HG03196 (cell line): Measurements from ENCODE around the gene CACNA2D2.

Source experiments
- ATAC-seq: cut with Tn5 transposase; IDR thresholded peaks from one replicate; pipeline ENCODE4 v1.9.1; 2021; ENCODE audit not compliant: unreplicated experiment

CACNA2D2 gene

DNA sequence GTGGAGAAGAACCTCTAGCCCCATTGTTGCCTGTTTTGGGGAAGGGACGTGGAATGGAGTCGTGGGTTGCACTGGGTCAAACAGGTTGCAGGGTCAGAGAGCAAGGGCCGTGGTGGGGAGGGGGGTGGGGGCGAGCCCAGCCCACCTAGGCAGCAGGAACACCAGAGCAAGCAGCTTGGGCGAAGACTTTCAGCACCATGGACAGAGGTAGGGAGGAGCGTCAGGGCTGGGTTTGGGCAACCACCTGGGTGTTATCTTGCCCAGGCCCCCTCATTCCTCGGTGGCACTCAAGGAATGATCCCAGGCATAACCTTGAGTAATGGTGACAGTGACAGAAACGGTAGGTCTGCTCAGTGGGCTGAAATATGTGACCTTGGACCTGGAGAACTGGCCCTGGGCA, 98.2 kb downstream of the CACNA2D2 start:
- ATAC-seq, result no peak

DNA sequence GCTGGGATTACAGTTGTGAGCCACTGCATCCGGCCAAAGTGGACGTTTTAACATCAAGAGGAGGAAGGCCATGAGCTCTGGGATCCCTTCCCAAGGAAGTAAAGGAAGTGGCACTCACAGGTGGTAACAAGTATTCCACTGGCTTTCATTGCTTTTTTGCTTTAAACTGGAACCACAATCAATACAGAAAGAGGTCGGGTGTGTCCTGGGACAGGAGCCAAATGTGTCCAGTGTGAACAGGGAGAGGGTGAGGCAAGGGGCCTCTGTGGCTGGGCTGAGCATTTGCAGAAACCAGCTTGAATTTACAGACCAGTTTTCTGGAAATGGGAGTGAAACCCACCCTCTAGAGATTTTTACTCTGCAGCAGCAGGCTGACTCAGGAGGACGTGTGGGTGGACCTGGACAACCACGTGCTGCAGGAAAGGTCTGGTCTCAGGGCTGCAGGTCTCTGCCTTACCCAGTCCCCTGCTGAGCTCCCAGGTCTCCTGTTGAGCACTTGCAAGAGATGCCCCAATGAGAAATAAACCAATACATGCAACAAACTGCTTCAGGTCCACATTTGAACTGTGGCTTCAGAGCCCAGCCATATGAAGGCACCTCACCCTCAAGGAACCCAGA, 101.3 kb downstream of the CACNA2D2 start:
- ATAC-seq, result no peak

DNA sequence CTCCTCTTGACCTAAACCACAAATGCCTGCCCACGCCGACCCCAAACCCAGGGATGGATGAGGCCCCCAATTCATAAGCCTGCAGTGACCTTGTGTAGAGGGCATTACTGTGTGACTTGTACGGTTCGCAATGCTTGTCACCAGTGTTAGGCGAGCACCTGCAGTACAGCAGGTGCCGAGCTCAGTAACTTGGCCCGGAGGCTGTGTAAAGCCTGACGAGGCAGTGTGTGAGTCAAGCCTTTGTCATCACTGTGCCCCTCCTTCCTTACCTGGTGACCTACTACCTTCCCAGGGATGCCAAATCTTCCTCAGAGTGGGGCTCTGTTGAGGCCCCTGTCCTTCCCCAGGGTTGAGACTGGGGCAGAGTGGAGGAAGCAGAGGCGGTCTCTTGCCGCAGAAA, 106.9 kb downstream of the CACNA2D2 start:
- ATAC-seq, result no peak

DNA sequence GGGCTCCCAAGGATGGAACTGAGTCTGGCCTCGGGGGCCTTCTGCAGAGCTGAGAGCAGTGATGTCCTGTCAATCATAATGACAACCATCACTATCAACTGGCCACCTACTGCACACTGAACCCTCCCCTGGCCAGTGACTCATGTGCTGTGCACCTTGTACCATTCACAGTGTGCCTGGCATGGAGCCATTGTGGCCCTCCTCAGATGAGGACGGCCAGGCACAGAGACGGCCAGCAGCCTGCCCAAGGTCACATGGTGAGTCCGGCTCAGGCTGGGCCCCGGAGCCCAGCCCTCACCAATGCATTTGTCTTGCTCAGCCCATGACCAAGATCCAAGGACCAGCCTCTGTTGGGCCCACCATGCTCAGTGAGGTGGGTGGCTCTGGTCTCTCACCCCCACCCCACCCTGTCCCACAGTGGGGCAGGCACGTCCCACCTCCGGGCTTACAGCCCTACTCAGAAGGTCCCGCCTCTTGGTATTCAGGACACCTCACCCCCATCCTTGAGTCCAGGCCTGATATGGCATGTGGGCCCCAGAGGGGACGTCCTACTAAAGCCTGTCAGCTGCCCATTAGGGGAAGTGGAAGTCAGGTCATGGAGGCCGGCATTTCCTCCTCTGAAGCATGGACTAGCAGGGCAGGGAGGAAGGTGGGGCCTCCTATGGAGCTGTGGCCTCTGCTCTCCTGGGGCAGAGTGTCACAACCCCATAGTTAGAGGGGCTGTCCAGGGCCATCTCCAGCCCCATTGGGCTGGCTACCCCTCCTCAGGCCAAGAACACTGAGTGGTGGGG, 108.2 kb downstream of the CACNA2D2 start:
- no peak for ATAC-seq

DNA sequence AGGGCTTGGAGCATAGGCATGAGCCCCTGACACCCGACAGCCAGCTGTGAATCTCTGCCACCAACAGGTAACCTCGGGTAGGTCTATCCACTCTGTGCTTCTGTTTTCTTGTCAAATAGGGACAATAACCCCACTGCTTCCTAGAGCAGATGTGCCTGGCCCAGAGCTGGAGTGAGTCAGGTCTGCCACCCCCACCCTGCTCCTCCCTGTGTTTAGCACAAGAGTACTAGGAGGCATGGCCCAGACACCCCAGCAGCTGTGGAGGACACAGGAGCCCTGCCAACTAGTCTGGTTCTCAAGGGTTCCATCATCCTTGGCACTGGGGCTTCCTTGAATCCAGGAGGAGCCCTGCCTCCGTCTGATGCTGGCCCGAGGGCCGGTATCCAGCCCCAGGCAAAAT, 110.4 kb downstream of the CACNA2D2 start:
- ATAC-seq, result no peak

DNA sequence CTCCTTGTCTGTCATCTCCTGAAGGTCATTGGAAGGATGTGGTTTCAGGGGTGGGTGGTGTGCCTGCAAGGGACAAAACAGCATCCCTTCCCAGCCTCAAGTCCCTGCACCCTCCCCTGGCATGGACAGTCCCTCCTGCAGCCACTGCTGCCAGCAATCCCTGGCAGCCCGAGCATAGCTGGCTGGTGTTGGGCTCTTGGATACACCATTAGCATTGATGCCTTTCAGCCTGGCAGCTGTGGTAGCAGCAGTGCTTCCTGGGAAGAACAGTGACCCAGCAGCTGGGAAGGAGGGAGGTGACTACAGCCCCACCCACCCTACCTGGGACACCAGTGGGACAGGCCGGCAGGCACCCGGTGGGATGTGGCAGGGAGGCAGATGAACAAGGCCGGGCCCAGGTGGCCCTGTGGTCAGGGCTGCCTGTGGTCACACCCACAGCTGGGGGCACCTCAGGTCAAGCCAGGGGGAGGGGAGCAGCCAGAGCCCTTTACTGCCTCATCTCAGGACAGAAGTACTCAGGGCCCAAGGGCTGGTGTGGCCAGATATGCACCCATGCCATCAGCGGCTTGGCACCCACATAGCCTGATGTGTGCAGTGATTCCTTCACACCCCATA, 111.2 kb downstream of the CACNA2D2 start:
- no peak for ATAC-seq

- no peak for ATAC-seq
Measured at GRCh38 chr3:50390508-50391224, 112.8 kb downstream of the CACNA2D2 start.

GRCh38 chr3:50389414-50389767, 114.0 kb downstream of the CACNA2D2 start:
- no peak for ATAC-seq

DNA sequence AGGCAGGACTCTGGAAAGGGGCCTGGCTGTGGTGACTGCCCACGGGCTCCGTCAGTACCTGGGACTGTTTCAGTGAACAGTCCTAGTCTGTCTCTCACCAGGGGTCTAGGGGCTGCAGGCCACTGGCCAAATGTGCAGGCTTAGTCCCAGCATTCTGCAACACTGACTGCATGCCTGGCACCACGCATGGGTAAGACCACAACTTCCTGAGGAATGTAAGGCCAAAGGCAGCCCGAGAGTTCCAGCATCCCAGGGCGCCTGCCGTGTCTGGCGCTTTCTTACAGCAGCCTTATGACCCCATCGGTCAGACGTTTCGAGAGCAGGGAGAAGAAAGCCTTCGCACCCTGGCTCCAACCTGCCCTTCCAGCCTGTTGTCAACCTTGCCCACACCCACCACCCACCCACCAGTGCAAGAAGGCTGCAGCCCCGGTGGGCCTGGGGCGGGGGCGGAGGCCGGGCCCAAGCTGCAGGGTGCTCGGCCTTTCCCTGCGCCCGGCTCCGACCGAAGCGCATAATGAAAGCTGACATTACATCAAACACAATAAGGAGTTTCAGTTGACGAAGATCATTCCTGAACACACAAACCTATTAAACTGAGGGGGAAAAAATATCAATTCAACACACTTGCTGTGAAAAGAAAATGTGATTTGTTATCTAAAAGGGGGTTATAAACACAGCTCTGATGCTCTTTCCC, 114.6 kb downstream of the CACNA2D2 start:
- ATAC-seq, result no peak

GRCh38 chr3:50388016-50388719, 115.3 kb downstream of the CACNA2D2 start:
- no peak for ATAC-seq

- ATAC-seq, result no peak
Measured at GRCh38 chr3:50385754-50386153, 117.7 kb downstream of the CACNA2D2 start.

DNA sequence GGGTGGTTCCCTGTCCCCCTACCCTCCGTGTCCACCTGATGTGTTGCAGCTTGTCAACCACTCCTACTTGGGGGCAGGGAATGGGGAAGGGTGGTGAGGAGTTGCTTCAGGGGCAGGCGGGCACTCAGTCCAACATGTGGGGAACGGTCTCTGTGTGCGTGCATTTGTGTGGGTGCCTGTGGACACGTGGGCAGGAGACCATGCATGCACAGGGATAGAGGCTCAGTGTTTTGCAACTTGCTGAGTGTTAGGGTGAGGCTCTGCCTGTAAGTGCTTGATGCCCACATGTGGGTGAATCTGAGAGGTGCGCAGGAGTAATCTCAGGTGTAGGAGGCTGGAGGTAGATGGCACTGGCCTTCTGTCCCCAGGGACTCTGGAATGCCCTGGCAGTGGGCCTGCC, 119.7 kb downstream of the CACNA2D2 start:
- no peak for ATAC-seq

GRCh38 chr3:50382722-50383121, 120.7 kb downstream of the CACNA2D2 start:
- no peak for ATAC-seq

GRCh38 chr3:50381383-50381782, 122.1 kb downstream of the CACNA2D2 start:
- no peak for ATAC-seq

- no peak for ATAC-seq
Measured at GRCh38 chr3:50380405-50381085, 122.9 kb downstream of the CACNA2D2 start.

- ATAC-seq, result no peak
Measured at GRCh38 chr3:50378757-50379156, 124.7 kb downstream of the CACNA2D2 start.

GRCh38 chr3:50378024-50378423, 125.4 kb downstream of the CACNA2D2 start:
- no peak for ATAC-seq

DNA sequence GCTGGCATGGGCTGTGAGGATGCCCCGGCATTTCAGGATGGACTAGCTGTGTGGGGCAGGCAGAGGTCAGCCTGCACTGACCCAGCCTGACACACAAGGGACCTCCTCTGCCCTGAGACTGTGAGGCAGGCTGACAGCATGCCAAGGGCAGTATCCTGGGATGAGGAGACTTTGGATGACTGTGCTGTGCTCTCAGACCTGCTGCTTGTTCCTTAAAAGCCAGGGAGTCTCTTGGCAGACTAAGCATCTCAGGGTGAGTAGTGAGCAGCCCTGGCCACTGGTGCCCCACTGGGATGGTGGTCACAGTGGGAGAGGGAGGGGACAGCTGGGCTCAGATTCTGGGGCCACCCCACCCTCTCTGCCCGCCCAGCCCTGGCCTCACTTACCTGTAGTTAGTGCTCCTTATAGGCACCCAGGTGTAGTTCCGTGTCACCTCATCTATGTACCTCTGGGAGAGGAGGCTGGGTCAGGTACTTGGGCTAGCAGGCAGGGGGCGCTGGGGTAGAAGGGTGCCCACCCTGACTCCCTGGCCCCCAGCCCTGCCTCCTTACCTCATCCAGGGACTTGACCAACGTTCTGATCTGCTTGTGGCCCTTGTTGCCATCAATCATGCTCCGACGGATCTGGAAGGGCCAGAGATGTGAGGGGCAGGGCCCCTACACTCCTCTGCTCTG, 128.0 kb downstream of the CACNA2D2 start:
- no peak for ATAC-seq
